ENCODE results near the gene TBC1D10B.
"Not testable (repeated sequence)": the region's sequence is repeated elsewhere in the genome, so short reads cannot be mapped to it uniquely, and the experiment has no call there.

The TBC1D10B gene

DNA sequence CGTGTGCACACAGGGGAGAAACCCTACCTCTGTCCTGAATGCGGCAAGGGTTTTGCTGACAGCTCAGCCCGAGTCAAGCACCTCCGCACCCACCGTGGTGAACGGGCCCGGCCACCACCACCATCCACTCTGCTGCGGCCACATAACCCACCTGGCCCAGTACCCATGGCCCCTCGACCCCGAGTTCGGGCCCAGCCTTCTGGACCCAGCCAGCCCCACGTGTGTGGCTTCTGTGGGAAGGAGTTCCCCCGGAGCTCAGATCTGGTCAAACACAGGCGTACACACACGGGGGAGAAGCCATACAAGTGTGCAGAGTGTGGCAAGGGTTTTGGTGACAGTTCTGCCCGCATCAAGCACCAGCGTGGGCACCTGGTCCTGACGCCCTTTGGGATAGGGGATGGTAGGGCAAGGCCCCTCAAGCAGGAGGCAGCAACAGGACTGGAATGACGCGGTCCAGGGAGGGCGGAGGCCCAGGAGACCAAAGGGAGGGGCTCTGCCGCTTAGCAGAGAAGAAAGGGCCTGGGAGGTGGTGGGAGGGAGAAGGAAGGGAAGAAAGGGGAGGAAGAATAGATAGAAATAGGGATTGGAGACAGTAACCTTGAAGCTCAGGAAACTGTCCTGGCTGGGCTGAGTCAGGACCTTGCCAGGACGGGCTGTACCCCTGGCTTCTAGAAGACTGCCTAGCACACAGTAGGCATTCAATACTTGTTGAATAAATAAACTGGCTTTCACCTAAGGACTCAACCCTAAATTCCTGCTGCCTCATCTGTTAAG is 28.6 kb upstream of the TBC1D10B start:
- no peak for DNase-seq

DNA sequence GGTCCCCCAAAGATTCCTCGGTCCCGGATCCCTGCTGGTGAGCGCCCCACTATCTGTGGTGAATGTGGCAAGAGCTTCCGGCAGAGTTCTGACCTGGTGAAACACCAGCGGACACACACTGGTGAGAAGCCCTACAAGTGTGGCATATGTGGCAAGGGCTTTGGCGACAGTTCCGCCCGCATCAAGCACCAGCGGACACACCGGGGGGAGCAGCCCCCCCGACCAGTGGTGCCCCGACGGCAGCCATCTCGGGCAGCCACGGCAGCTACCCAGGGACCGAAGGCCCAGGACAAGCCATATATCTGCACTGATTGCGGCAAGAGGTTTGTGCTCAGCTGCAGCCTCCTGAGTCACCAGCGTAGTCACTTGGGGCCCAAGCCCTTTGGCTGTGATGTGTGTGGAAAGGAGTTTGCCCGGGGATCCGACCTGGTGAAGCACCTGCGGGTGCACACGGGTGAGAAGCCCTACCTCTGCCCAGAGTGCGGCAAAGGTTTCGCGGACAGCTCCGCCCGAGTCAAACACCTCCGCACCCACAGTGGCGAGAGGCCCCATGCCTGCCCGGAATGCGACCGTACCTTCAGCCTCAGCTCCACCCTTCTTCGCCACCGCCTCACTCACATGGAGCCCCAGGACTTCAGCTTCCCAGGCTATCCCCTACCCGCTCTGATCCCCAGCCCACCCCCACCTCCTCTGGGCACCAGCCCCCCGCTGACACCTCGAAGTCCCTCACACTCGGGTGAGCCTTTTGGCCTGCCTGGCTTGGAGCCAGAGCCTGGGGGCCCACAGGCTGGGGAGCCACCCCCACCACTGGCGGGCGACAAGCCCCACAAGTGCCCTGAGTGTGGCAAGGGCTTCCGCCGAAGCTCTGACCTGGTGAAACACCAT is 27.7 kb upstream of the TBC1D10B start:
- DNase-seq, result no peak

DNA sequence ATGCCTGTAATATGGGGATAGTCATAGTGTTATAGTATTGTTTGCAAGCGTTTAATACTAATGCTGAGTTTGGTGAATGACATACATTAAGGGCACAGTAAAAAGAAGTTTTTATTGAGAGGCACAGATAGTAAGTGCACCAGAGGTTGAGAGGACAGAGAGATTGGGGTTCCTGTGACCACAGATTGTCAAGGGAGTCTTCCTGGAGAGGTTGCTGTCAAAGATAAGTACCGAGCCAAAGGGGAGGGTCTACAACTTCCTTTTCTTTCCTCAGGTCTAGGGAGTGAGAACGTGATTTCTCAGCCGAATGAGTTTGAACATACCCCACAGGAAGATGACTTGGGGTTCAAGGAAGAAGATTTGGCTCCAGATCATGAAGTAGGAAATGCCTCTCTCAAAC is 26.8 kb upstream of the TBC1D10B start:
- no peak for DNase-seq

DNA sequence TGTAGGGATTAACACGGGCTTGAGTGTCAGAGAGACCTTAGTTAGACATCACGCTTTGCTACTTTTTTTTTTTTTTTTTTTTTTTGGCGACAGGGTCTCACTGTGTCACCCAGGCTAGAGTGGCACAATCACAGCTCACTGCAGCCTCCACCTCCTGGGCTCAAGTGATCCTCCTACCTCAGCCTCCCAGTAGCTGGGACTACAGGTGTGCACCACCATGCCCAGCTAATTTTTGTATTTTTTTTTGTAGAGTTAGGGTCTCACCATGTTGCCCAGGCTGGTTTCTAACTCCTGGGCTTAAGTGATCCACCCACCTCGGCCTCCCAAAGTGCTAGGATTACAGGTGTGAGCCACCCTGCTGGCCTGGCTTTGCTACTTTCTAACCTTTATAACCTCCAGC is 26.3 kb upstream of the TBC1D10B start:
- not testable (repeated sequence) for DNase-seq

DNA sequence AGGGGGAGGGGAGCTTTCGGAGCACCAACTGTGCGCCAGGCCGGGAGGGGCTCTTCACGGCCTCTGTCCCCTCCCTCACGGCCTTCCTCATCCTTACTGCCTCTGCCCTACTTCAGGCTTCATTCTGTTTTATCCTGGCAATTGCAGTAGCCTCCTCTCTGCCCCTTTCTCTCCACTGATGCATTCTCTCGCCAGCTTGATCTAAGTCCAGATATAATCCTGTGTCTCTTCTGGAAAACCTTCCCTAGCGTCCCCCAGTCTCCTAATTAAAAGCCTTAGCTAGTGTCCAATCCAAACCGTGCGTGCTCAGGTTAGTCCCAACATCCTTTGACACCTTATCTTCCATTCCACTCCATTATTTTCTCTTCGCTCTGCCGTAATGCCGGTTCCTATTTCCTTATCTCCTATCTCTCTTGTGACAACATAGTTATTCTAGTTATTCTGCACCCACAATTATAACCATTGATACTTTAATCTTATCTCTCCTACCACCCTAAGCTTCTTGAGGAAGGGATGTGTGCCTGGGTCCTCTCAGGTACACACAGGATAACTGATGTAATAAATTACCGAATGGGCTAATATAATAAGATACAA is 25.8 kb upstream of the TBC1D10B start:
- no peak for DNase-seq

DNA sequence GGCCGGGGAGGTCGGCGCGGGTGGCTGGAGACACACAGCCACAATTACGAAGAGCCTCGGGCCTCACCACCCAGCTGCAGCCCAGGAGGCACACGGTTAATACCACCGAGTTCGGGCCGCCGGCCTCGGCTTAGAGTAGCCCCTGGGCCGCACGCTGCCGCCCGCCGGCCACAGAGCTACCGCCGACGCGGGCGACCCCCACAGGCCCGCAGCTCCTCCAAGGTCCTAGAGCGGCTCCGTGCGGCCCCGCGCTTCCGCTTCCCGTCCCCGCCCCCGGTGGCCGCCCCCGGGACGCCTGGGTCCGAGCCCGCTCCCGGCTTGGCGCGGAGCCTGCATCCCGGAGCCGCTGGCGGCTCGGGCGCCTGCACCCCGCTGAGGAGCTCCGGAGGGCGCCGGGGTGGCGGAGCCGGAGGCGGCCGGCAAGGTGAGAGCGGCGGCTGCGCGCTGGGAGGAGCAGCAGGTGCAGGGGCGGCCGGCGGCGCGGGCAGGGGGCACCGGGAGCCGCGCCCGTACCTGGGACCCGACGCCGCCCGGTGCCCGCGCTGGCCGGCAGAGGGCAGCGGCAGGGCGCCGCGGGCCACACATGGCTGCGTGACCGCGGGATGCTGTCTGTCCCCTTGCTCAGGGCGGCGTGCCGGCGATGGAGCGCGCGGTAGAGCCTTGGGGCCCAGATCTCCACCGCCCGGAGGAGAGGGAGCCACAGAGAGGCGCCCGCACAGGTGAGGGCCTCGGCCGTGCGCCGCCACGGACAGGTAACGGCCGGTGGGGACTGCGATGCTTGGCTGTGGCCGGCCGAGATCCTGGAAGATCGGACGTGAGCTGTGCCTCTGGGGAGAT is 25.1 kb upstream of the TBC1D10B start, which contains the start of gene ZNF48:
ZNF48 (plus strand) TSS at position 266 of the 837 bp plus-strand sequence; CDS start at position 641, 375 bp downstream.
- peak in 55 of 56 donors; percentile 48 to 92 (median 79) for DNase-seq

DNA sequence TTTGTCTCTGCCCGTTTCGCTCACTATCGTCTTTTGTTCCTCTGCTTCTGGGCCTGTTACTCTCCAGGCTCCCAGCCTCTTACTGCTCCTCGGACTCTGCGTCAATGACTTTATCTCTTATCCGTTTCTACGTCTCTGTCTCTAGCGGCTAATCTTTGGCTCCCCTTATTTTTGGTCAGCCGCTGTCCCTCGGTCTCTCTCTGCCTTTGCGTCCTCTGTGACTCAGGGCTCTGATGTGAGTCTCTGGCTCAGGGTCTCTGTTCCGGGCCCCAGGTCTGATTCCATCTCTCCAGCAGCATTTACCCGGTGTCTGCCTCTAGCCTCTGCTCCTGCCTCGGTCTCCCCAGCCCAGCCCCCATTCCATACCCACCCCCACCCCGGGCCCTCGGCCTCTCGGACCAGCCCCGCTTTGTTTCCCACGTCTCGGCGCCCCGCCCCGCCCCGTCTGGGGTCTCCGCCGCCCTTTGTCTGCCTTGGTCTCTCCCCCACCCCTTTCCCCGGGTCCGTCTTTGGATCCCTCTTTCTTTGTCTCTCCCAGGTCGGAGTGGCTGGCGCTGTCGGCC is 24.4 kb upstream of the TBC1D10B start:
- DNase-seq, result peak in 3 of 56 donors; percentile 21 to 71 (median 33)

DNA sequence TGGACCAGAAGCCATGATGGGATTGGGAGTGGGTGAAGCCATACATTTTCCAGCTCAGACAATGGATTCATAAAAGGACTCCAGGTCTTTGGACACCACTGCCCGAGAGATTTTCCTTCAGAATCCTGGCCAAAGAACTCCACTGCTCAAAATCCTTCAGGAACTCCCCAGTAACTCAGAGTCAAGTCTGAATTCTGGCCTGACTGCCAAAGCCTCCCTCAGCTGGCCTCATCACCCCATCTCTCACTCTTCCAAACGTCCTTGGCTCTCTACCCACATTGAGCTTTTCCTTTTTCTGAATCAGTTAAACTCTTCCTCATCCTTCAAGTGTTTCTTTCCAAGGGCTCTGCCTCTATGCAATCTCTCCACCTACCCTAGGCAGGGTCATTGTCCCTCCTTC is 13.2 kb upstream of the TBC1D10B start:
- DNase-seq, result no peak

DNA sequence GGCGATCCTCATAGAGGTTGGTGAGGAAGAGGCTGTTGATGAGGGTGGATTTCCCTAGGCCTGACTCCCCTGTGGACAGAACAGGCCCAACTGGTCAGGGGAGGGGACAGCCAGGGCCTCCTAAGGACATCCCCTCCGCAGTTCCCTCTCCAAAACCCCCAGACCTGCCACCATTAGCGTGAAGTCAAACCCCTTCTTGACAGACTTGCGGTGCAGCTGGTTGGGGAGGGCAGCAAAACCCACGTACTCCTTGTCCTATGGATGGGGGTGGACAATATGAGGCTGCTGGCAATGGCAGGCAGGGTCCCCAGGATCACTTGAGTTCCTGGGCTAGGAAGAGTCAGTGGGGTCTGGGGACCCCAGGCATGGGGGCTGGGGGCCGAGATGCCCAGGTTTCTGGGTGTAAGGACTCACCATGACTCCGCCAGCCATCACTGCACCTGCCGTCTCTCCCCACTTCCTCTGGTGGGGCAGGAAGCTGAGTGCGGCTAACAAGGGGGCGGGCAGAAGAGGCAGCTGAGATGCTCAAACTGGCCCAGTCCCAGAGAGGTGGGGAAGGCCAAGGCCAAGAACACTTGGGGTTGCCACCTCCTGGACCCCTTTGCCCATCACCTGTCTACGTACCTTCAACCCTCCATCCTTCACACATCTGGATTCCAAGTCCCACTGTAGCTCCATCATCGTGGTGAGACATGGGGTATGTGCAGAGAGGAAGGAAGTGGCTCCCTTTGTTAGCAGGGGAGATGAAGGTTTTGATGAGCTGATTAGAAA is 12.0 kb upstream of the TBC1D10B start, which contains the start of gene SEPTIN1:
SEPTIN1 (minus strand) TSS at position 451 of the 771 bp plus-strand sequence; CDS start at position 432, 19 bp downstream.
- DNase-seq, result no peak

DNA sequence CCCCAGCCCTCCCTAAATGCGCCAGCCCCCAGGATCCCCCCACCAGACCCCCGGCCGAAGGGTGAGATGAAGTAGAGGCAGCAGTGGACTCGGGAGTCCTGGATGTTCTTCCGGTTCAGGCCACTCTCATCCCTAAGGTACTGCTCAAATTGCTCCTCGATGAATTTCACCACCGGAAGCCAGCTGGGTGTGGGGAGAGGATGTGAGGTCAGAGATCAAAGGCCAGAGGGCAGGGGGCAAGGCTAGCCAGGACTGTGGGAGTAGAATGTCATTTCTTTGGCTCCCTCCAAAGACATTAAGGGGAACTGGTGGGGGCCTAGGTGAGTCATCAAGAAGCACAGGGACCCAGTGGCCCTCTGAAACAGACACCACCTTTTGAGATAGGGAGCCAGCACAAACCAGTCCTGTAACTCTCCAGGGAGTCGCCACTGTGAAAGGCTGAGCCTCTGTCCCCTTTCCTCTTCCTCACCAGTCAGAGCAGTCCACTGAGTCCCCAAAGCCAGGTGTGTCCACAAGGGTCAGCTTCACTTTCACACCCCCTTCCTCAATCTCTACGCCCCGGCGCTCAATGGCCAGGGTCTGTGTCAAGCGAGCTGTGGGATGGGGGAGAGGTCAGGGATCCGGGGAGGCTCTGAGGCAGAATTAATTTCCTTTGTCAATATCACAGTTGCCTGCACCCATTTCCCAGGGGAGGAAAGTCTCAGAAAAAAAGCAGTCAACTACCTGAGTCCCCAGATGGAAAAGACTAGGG is 11.2 kb upstream of the TBC1D10B start:
- DNase-seq, result peak in 1 of 56 donors; percentile 8

DNA sequence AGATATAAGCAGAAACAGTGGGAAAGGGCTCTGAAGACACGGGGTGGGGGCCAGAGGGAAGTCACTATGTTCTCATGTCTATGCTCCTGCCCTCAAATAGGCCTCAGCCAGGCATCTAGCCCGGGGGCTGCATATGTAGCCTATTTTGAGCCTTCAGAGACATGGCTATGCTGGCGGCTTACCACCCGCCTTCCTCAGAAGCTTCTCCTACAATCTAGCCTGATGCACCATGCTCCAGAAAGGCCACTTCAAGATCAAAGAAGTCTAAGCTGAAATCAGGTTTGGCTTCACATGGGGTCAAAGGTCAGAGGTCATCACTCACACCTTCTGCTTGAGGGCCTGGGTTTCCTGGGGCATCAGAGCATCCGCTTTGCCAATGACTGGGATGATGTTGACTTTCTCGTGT is 10.5 kb upstream of the TBC1D10B start:
- peak in 1 of 56 donors; percentile 18 for DNase-seq

DNA sequence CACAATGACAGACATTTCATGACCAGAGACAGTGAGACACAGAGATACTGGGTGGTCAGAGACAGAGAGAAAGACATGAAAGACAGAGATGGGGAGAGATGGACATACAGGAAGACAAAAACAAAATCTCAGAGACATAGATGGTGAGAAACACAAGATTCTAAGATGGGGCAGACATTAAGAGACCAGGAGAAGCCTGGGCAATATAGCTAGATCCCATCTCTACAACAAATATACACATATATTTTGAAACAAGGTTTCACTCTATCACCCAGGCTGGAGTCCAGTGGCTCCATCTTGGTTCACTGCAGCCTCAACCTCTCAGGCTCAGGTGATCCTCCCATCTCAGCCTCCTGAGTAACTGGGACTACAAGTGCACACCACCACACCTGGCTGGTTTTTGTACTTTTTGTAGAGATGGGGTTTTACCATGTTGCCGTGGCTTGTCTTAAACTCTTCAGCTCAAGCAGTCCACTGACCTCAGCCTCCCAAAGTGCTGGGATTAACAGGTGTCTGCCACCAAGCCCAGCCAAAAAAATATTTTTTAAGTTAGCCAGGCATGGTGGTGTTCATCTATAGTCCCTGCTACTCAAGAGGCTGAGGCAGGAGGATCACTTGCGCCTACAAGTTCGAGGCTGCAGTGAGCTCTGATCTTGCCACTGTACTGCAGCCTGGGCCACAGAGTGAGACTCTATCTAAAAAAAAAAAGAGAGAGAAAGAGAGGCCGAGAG is 9.9 kb upstream of the TBC1D10B start:
- DNase-seq, result no peak

DNA sequence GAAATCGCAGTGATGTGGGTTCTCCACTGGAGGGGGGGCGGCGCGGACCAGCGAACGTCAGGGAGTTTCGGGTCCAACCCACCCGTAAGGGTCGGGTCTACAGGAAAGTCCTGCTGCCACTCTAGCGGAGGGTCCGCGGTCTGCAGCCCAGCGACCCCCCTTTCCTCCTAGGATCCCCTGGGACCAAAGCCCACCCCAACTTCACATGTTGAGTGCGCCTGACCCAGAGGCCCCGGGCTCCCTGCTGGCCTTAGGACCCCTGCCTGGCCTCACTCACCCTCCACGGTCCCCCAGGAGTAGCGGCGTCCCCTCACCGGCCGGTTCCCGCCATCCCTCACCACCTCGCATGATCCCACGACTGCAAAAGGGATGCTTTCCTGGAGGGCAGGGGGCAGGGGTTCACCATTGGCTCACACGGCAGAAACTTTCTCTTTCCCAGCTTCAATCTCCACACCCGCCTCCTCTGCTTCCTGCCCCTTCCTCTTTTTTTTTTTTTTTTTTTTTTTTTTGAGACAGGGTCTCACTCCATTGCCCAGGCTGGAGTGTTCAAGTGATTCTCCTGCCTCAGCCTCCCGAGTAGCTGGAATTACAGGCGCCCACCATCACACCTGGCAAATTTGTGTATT is 9.0 kb upstream of the TBC1D10B start:
- DNase-seq, result no peak

DNA sequence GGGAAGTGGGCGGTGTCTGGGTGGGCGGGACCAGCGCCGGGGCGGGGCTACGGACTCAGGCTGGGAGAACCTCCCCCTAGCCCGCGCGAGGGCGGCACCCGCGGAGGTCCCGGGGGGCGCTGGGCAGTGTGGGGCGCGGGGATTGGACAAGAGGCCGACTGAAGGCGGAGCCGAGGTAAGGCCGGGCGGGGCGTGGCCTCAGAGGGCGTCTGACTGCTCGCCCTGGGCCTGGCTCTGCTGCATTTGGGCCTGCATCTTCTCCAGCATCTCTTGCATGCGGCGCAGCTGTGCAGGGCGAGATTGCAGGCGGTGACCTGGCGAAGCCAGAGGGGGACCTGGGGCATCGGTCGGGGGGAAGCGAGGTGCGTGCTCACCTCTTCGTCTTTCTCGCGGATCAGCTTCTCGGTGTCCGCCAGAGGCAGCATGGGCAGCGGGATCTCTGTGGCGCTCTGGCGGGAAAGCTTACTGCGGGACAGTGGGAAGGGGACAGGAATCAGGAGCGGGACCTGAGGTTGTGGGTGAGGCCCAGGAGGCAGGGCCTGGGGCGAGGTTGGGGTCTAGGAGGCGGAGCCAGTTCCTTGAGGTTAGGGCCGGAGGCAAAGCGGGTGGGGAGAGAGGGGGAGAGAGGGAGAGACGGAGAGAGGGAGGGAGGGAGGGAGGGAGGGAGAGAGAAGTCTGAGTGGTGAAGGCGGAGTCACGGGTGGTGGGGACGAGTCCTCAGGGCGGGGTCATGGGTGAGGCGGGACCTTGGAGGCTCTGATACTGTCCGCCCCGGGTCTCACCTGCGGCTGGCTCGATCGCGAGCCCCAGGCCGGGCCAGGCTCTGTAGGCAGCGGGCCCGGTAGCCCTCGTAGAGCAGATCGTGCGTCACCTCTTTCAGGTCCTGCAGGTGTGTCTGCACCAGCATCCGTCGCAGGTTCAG is 8.2 kb upstream of the TBC1D10B start:
- peak; percentile 65 to 100 (median 98) for DNase-seq

DNA sequence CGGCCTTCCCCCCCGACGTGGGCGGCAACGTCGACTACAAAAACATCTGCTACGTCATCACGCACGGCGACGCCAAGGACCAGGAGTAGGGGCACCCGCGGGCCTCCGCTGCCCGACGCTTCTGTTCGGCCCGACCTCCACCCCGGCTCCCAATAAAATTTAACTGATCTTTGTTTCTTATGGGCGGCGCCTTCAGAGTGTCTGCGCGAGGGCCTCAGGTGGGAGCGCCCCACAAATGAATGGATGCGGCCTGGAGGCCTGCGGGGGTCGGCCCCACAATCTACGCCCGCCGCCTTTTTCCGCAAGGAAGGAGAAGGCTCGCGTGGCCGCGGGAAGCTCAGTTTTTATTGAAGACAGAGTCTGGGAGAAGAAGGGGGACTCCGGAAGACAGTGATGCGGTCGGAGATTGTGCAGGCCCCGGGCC is 7.5 kb upstream of the TBC1D10B start:
- DNase-seq, result peak in 51 of 56 donors; percentile 59 to 95 (median 85)

DNA sequence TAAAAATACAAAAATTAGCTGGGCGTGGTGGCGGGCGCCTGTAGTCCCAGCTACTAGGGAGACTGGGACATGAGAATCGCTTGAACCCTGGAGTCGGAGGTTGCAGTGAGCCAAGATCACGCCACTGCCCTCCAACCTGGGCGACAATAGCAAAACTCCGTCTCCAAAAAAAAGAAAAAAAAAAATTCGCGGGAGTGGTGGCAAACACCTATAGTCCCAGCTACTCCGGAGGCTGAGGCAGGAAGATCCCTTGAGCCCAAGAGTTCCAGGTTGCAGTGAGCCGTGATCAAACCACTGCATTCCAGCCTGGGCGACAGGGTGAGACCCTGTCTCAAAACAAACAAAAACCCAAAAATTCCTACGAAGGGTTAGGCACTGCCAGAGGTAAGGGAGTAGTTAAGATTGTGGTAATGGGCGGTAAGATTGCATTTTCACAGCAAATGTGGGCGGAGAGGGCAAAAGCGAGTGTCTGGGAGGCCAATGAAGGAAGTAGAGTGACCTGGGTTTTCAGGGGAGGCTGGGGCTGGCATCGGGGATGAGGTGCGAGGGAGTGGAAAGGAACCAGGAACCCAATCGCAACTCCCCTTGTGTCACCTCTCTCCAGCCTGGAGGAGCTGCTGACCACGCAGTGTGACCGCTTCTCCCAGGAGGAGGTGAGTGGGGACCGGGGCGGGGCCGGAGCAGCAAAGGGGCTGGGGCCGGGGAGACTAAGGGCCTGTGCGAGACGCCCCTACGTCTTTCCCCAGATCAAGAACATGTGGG is 6.9 kb upstream of the TBC1D10B start:
- DNase-seq, result peak in 4 of 56 donors; percentile 71 to 90 (median 77)
